ENCODE data around the gene WDFY1. TPM values are rescaled to one million over a fixed set of nuclear protein-coding genes. Genes with fewer than 3 reads are reported as not detected.

WDFY1 gene
- total RNA-seq, 1 donor from 2014 or later = 52.6 TPM

DNA sequence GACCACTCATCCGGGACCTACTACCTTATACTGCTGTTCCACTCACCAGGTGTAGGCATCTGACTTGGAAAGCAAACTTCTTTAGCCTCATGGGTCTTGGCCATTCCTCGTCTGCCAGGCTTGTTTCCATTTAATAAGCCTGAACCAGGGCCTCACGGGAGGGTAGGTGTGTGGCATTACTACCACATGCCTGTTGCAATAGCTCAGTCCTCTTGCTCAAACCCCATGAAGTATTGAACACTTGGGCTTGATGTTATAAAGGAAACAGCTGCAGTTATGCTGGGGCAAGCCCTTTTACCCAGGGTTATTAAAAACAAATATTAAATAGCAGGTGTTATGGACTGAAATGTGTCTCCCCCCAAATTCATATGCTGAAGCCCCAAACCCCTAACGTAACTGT is 33.3 kb upstream of the WDFY1 start:
- no peak overlapping the region for H3K4me3 Mint-ChIP-seq (ENCODE audit: unreplicated experiment)
- Histone ChIP-seq H3K79me2 (ENCODE audit: insufficient read depth, low read length) (no peaks in the 10 kb centered on the region), H3K27ac (ENCODE audit: low read depth, low read length) (no peak overlapping the region), H4K20me1 (ENCODE audit: insufficient read depth, low read length) (no peaks in the 10 kb centered on the region), H3K9me3 (ENCODE audit: insufficient read depth, low read depth, low read length) (no peaks in the 10 kb centered on the region), H3K4me1 (ENCODE audit: insufficient read depth, low read length) (peaks cover 5% of the 10 kb centered on the region), H3K9ac (ENCODE audit: low read length) (no peak overlapping the region), H3K36me3 (ENCODE audit: insufficient read depth, low read length) (peaks cover 10% of the 10 kb centered on the region), H3K27me3 (ENCODE audit: insufficient read depth, low read length) (no peaks in the 10 kb centered on the region), H3K4me2 (ENCODE audit: low read length) (no peak overlapping the region), H2AFZ (ENCODE audit: low read depth, low read length) (no peak overlapping the region), H3K4me3 (ENCODE audit: insufficient read depth, low read depth, low read length) (no peak overlapping the region)
- H3K36me3 Mint-ChIP-seq (ENCODE audit: low read depth, unreplicated experiment) = peaks cover 10% of the 10 kb centered on the region
- TF ChIP-seq, protein P1, sequence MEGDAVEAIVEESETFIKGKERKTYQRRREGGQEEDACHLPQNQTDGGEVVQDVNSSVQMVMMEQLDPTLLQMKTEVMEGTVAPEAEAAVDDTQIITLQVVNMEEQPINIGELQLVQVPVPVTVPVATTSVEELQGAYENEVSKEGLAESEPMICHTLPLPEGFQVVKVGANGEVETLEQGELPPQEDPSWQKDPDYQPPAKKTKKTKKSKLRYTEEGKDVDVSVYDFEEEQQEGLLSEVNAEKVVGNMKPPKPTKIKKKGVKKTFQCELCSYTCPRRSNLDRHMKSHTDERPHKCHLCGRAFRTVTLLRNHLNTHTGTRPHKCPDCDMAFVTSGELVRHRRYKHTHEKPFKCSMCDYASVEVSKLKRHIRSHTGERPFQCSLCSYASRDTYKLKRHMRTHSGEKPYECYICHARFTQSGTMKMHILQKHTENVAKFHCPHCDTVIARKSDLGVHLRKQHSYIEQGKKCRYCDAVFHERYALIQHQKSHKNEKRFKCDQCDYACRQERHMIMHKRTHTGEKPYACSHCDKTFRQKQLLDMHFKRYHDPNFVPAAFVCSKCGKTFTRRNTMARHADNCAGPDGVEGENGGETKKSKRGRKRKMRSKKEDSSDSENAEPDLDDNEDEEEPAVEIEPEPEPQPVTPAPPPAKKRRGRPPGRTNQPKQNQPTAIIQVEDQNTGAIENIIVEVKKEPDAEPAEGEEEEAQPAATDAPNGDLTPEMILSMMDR (IDR thresholded peaks at IDR 0.05; ENCODE audit: insufficient read depth, low read depth, low read length) = no peak
- no peak for TF ChIP-seq EZH2 (IDR thresholded peaks at IDR 0.05; ENCODE audit: insufficient read depth, low read length)
- H3K4me1 Mint-ChIP-seq (ENCODE audit: low read depth, unreplicated experiment) = peaks cover 20% of the 10 kb centered on the region
- H3K27me3 Mint-ChIP-seq (ENCODE audit: low read depth, unreplicated experiment) = no peaks in the 10 kb centered on the region
- DNase-seq (ENCODE audit: low read depth) (no peak), FAIRE-seq (no peak)
- H3K9me3 Mint-ChIP-seq (ENCODE audit: unreplicated experiment) = no peaks in the 10 kb centered on the region
- no peak overlapping the region for H3K27ac Mint-ChIP-seq (ENCODE audit: unreplicated experiment)

DNA sequence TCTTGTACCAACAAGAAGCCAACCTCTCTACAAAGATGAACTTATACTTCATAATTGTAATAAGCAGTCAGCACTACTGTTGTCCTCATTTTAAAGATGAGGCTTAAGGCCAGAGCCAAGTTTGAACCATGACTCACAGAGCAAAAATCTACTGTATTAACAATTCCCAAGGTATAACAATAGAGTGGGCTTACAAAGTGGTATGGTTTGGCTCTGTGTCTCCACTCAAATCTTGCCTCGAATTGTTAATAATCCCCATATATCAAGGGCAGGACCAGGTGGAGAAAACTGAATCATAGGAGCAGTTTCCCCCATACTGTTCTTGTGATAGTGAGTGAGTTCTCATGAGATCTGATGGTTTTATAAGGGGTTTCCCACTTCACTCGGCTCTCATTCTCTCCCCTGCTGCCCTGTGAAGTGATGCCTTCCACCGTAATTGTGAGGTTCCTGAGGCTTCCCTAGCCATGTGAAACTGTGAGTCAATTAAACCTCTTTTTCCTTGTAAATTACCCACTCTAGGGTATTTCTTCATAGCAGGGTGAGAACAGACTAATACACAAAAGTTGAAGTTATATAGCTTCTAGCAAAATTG is 31.6 kb upstream of the WDFY1 start:
- peak overlapping the region; percentile 34 for H3K27ac ChIP-seq (ENCODE audit: low read depth, low read length)
- no peak for TF ChIP-seq EZH2 (IDR thresholded peaks at IDR 0.05; ENCODE audit: insufficient read depth, low read length)
- TF ChIP-seq, protein P1 (IDR thresholded peaks at IDR 0.05; ENCODE audit: insufficient read depth, low read depth, low read length) = no peak
- peaks cover 5% of the 10 kb centered on the region for H3K4me1 ChIP-seq (ENCODE audit: insufficient read depth, low read length)
- peaks cover 10% of the 10 kb centered on the region for H3K36me3 ChIP-seq (ENCODE audit: insufficient read depth, low read length)
- no peak overlapping the region for H3K9ac ChIP-seq (ENCODE audit: low read length)
- no peak overlapping the region for H3K4me3 ChIP-seq (ENCODE audit: insufficient read depth, low read depth, low read length)
- Mint-ChIP-seq H3K27ac (ENCODE audit: unreplicated experiment) (no peak overlapping the region), H3K4me3 (ENCODE audit: unreplicated experiment) (no peak overlapping the region), H3K4me1 (ENCODE audit: low read depth, unreplicated experiment) (peaks cover 20% of the 10 kb centered on the region), H3K27me3 (ENCODE audit: low read depth, unreplicated experiment) (no peaks in the 10 kb centered on the region), H3K36me3 (ENCODE audit: low read depth, unreplicated experiment) (peaks cover 10% of the 10 kb centered on the region), H3K9me3 (ENCODE audit: unreplicated experiment) (no peaks in the 10 kb centered on the region)
- DNase-seq (ENCODE audit: low read depth) = peak; percentile 84
- no peaks in the 10 kb centered on the region for H3K79me2 ChIP-seq (ENCODE audit: insufficient read depth, low read length)
- no peaks in the 10 kb centered on the region for H3K9me3 ChIP-seq (ENCODE audit: insufficient read depth, low read depth, low read length)
- H3K27me3 ChIP-seq (ENCODE audit: insufficient read depth, low read length) = no peaks in the 10 kb centered on the region
- FAIRE-seq = peak; percentile 60
- peak overlapping the region; percentile 15 for H3K4me2 ChIP-seq (ENCODE audit: low read length)
- H2AFZ ChIP-seq (ENCODE audit: low read depth, low read length) = no peak overlapping the region
- H4K20me1 ChIP-seq (ENCODE audit: insufficient read depth, low read length) = no peaks in the 10 kb centered on the region

DNA sequence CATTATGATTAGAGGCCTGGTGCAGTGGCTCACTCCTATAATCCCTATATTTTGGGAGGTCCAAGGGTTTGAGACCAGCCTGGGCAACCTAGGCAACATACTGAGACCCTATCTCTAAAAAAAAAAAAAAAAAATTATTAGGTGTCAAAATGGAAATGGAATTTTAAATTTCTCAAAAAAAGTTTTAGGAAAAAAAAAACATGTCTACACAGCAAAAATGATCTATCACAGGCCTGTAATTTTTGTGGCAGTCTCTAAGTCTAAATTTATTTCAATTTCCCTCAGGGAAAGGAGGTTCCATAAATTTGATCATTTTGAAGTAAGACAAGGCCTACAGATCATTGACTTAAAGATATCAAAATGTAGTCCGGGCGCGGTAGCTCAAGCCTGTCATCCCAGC is 28.5 kb upstream of the WDFY1 start:
- H4K20me1 ChIP-seq (ENCODE audit: insufficient read depth, low read length) = no peaks in the 10 kb centered on the region
- peaks cover 5% of the 10 kb centered on the region for H3K4me1 ChIP-seq (ENCODE audit: insufficient read depth, low read length)
- DNase-seq (ENCODE audit: low read depth) (no peak), FAIRE-seq (no peak)
- Mint-ChIP-seq H3K36me3 (ENCODE audit: low read depth, unreplicated experiment) (peaks cover 3% of the 10 kb centered on the region), H3K27ac (ENCODE audit: unreplicated experiment) (no peak overlapping the region), H3K9me3 (ENCODE audit: unreplicated experiment) (no peaks in the 10 kb centered on the region), H3K4me1 (ENCODE audit: low read depth, unreplicated experiment) (peaks cover 12% of the 10 kb centered on the region), H3K27me3 (ENCODE audit: low read depth, unreplicated experiment) (no peaks in the 10 kb centered on the region), H3K4me3 (ENCODE audit: unreplicated experiment) (no peak overlapping the region)
- no peaks in the 10 kb centered on the region for H3K79me2 ChIP-seq (ENCODE audit: insufficient read depth, low read length)
- no peak overlapping the region for H2AFZ ChIP-seq (ENCODE audit: low read depth, low read length)
- H3K9ac ChIP-seq (ENCODE audit: low read length) = no peak overlapping the region
- H3K9me3 ChIP-seq (ENCODE audit: insufficient read depth, low read depth, low read length) = no peaks in the 10 kb centered on the region
- H3K27me3 ChIP-seq (ENCODE audit: insufficient read depth, low read length) = no peaks in the 10 kb centered on the region
- no peak overlapping the region for H3K4me3 ChIP-seq (ENCODE audit: insufficient read depth, low read depth, low read length)
- TF ChIP-seq, protein P1 (IDR thresholded peaks at IDR 0.05; ENCODE audit: insufficient read depth, low read depth, low read length) = no peak
- no peak for TF ChIP-seq EZH2 (IDR thresholded peaks at IDR 0.05; ENCODE audit: insufficient read depth, low read length)
- peaks cover 3% of the 10 kb centered on the region for H3K36me3 ChIP-seq (ENCODE audit: insufficient read depth, low read length)
- H3K4me2 ChIP-seq (ENCODE audit: low read length) = no peak overlapping the region
- H3K27ac ChIP-seq (ENCODE audit: low read depth, low read length) = no peak overlapping the region

Data from astrocyte (in vitro differentiated cells and primary cell).